ENCODE measurements around the gene CEACAM18.
A peak's percentile ranks its signal among the peaks of the same experiment; 100 is the strongest.
"Not testable (repeated sequence)": the region's sequence is repeated elsewhere in the genome, so short reads cannot be mapped to it uniquely, and the experiment has no call there.

CEACAM18 gene

DNA sequence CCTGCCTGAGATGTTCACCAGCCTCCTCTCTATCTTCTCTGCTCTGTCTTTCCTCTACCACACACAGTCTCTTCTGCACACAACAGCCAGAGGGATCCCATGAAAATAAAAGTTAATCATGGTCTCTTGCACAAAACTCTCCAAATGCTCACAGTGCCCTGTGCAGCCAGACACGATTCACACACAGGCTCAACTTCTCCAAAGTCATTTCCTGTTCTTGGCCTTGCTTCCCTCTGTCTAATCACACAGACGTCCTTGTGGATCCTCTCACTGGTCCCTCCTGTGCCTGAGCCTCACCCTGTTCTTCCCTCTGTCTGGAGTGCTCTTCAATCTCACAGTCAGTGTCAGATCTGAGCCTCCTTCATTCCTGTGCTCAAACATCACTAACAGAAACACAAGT is 15.4 kb downstream of the CEACAM18 start:
- no peak for DNase-seq (ENCODE audit: low spot score)

DNA sequence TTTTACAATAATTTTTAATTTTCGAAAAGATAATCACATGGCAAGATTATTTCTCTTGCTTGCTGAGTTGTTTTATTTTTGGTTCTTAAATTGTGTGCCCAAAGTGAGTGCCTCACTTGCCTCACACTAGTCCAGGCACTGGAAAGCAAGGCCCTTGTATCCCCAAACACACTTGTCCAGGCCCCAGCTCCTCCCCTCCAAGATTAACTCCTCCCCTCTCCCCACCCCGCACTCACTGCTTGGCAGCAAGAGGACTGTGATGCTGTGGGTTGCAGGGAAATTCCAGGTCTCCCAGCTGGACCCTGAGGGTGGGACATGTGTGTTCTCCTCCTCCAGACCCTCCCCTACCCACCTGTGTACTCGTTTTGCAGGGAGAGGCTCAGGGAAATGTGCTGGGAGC is 19.3 kb downstream of the CEACAM18 start:
- no peak for DNase-seq (ENCODE audit: low spot score)

DNA sequence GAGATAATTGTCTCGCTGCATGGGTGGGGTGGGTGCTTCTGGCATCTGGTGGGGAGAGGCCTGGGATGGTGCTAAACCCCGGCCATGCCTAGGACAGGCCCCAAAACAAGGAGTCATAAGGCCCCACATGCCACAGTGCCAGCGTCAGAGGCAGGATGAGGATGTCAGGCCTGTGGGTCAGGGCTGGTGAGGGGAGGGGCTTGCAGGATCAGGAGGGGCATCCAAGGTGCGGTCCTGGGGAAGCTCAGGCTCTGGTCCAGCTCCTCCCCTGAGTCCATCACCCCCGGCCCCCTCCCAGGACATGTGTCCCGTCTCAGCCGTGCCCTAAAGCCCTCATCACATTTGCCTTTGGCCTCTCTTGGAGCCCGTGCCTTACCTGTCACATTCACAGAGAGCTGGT is 22.6 kb downstream of the CEACAM18 start:
- not testable (repeated sequence) for DNase-seq (ENCODE audit: low spot score)

DNA sequence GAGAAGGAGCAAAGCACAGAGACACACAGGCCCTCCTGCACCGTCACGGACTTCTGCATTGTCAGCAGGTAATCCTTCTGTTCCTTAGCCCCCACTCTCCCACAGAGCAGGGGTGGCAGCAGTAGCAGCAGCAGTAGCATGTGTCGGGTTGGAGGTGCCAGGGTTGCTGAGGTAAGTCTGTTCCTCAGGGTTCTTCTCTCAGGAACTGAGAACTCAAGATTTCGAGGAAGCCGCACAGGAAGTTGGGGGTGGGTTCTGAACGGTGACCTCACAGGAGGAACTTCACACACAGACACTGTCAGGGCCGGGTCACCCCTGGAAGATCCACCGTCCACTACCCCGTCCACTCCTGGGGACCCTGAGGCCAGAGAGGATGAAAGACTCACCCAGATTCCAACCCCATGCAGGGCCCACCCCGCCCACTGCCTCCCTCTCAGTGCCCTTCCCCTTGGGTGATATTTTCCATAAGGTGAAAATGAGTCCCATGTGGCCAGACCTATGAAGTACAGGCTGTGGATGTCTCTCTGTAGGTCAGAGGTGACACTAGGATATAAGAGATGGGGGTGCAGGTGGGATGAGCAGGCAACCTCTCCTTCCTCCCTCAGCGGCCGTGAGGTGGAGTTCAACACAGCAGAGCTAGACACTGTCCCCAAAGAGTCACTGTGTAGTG is 23.4 kb downstream of the CEACAM18 start, which contains the start of gene SIGLEC12:
Gene SIGLEC12 (minus strand): TSS at position 207 of the 670 bp plus-strand sequence. CDS start 67 bp downstream, at position 140.
- DNase-seq (ENCODE audit: low spot score) = no peak

DNA sequence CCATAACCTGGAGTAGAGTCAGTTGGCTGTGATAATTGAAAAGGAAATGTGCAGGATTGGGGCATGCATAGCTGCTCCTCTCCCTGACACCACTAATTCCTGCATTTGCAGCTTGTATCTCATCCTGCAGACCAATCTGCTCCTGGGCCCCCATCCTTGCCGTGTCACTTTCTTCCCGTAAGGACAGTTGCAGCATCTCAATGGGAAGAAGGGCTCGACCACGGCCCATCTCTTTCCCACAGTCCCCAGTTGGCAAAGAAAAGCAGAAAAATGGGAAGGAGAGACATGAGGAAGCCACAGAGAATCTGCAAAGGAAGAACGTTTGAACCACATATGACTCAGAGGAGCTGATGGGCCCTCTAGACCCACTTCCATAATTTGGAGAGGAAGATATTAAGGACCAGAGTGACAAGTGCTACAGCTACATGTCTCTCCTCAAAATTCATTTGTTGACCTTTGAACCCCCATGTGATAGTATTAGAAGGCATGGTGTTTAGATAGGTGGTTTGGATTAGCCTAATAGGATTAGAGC is 25.0 kb downstream of the CEACAM18 start:
- no peak for DNase-seq (ENCODE audit: low spot score)

DNA sequence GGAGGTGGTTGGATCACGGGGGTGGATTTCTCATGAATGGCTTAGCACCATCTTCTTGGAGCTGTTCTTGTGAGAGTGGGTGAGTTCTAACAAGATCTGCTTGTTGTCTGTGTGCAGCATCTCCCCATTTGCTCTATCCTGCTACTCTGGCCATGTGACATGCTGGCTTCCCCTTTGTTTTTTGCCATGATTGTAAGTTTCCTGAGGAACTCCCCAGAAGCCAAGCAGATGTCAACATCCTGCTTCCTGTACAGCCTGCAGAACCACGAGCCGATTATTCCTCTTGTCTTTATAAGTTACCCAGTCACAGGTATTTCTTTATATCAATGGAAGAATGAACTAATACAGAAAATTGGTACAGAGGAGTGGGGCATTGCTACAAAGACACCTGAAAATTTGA is 25.6 kb downstream of the CEACAM18 start:
- DNase-seq (ENCODE audit: low spot score) = no peak

DNA sequence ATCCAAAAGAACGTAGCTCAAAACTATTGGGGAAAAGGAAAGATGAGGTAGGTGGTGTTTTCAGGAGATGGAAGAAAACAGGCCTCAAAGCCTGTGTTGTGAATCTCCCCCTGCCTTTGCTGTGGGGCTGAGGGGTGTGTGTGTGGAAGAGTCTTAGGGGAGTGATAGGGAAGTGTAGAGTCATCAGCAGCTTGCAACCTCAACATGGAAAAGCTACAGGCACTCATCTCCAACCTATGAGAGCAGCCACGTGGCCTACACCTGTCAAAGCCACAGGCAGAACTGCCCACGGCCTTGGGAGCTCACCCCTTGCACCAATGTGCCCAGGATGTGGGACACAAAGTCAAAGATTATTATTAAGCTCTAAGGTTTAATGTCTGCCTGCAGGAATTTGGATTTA is 27.6 kb downstream of the CEACAM18 start:
- no peak for DNase-seq (ENCODE audit: low spot score)

DNA sequence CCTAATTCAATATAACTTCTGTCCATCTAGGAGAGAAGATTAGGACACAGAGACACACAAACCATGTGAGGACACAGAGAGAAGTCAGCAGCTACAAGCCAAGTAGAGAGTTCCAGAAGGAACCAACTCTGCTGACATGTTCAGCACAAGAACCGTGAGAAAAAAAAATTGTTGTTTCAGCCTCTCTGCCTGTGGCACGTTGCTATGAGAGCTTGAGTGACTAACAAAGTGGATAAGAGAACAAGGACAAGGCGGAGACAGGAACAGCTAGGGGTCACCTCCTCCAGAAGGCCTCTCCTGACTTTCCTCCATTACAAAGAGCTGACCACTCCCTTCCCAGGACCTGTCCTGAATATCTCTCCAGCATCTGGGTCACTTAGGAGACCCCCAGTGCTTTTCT is 28.9 kb downstream of the CEACAM18 start:
- no peak for DNase-seq (ENCODE audit: low spot score)

DNA sequence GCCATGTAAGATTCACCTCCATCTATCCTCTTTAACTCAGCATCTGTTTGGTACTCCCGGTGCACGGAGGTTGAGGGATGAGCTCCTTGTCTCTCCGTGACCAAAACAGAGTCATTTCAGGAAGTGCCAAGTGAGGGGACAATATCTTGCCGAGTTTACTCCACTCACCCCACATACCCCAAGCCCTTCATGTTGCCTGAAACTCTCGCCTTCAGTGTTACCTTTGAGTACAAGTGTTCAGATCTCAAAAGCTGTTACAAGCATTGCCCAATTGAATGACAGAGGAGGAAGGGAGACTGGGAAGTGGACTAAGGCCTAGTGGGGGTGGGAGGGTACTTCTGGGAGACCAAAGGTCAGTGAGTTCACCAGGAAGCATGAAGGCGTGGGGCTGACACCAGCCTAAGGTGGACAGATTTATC is 29.3 kb downstream of the CEACAM18 start:
- no peak for DNase-seq (ENCODE audit: low spot score)

DNA sequence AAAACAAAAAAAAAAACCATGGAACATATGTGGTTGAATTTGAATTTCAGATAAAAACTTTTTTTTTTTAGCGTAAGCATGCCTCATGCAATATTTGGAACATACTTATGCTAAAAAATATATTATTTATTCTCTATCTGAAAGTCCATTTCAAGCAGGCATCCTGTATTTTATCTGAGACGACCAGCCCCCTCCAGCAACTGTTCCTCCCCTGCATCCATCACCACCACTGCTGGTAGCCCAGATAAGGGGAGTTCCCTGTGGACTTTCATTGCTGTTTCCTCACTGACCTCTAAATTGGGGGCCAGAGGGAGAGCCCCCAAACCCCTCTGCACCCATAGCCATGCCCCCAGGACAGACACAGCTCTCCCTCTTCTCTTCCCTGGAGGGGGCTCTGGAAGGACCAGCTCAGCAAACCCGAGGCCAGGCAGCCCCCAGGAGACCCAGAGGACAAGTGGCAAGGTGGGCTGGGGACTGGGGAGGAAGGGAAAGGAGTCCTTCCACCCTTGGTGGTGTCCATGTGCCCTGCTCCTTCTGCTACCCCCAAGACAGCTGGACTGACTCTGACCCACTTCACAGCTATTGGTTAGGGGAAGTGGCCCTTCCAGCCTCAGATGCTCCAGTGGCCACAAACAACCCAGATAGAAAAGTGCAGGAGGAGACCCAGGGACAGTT is 29.9 kb downstream of the CEACAM18 start:
- DNase-seq (ENCODE audit: low spot score) = no peak

DNA sequence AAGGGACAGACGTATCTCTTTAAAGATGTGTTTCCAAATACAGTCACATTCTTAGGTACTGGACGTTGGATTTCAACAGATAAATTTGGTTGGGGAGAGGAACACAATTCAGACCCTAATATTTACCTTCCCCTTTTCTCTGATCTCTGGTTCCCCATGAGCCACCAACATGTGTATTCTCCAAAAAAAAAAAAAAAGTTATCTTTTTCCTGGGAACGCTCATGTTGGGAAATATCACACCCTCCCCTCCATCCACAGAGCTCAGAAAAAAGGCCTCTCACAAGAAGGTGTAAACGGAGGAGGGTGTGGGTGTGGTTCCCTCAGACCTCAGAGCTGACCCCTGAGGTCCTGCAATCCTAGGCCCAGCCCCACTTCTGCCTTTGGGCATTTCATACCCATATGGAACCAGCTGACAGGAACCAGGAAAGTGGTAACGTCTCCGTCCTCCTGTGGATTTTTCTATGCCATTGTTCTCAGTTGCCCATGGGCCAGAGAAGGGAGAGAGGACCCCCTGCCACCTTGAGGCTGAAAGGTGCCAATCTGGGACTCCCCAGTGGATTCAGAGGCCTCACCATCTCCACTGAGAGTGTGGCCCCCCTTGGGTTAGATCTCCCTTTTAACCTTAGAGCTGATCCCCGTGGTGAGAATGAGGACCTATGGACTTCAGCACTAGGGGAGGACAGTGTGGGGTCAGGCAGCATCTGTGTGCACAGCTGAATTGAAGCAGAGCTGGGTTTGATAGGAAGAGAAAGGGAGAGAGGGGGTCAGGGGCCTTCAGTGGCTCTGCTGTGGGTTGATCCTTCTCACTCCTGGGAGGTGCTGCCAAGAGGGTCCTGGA is 31.7 kb downstream of the CEACAM18 start:
- DNase-seq (ENCODE audit: low spot score) = no peak

DNA sequence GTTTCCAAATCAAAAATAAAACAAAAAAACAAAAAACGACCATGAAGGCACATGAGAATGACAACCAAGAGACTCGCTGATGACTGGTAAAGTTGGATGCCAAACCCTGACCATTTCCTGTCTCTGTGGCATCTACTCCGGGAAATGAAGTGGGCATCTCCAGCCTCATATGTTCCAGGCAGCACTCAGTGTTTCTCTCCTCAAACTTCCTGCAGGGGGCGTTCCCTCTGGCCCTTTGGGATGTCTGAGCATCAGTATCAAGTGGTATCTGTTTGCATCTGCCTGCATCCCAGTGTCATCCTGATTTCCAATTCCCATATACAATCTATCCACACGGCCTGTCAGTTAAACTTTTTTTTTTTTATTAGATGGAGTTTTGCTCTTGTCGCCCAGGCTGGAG is 33.0 kb downstream of the CEACAM18 start:
- DNase-seq (ENCODE audit: low spot score) = peak; percentile 20

DNA sequence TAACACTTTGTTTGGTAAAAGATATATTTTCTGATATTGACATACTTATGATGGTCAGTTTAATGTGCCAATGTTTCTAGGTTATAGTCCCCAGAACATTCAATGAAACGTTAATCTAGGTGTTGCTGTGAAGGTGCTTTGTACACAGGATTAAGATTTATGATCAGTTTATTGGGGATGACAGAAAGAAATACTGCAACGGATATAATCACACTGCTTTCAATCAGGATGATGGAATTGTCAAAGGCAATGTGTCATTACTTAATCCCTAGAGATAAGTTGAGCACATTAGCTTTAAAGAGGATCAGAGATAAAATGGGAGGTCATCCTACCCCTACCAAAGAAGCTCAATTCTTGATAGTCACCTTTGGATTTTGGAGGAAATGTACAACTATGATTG is 35.6 kb downstream of the CEACAM18 start:
- no peak for DNase-seq (ENCODE audit: low spot score)

DNA sequence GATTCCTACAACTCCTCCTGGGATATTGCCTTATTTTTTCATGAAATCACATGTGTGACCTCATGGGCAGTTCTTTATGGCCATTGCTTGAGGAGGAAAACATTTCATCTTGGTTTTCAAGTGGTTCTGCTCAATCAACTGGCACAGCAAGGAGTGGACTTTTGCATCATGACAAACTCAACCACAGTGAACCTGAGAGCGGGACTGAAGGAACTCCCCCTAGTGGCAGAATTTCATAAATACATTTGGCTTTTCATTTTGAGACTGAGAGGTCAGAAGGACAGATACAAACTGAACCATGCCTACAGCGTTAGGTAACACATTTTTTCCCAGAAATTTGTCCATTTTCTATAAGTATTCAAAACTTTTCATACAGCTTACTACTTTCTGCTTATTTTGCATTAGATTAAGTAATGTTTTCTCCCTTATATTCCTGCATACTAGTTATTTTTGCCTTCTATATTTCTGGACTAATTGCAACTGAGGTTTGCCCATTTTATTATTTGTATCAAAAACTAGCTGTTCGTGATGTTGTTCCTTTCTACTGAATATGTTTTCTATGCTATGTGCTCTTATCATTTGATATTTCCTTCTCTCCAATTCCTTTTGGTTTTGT is 36.6 kb downstream of the CEACAM18 start:
- DNase-seq (ENCODE audit: low spot score) = peak; percentile 71

DNA sequence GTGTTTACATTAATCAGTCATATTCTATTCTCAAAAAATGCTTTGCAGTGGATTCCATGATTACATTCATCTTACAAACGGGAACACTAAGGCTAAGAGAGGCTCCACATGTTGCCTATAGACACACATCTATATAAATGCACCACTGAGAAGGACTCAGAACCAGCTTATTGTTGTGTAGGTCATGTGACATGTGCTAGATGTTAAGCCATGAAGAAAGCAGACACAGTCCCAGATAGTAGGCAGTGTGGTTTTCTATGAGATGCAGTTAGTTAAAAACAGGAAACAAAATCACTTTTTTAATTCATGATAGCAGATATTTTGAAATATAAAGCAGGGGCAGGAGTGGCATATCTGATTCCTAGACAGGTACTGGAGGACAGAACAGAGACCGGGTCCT is 42.4 kb downstream of the CEACAM18 start:
- no peak for DNase-seq (ENCODE audit: low spot score)

DNA sequence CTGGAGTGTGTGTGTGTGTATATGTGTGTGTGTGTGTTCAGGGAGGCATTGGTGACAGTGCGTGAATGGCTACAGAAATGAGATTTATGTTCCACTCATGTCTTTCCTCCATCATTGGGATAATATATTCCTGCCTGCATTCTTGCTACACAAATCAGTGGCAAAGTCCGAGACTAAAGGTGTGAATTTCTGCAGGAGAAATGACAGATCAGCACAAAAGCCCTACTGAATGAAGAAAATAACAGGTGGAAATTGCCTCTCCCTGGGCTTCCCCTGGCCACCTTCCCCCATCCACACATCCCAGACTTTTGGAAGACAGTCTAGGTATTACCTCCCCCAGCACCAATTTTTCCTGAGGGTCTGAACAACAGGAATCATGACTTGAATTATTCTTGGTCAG is 43.0 kb downstream of the CEACAM18 start:
- DNase-seq (ENCODE audit: low spot score) = no peak

DNA sequence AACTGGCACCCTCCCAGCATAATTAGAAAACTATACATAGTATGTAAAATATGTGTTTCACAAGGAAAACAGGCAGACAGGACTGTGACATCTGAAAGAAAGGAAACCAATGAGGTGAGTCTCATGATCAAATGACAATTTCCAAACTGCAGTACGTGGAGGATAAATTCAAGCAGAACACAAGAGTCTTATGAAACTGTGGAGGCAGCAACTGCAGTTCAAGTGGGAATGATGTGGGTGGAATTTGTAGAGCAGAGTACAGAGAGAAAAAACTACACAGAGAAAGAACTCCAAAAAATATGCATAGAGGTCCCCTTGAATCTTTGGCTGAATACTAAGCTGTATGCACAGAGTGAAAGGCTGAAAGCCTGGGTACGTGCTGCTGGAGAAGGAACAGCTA is 43.4 kb downstream of the CEACAM18 start:
- DNase-seq (ENCODE audit: low spot score) = no peak

DNA sequence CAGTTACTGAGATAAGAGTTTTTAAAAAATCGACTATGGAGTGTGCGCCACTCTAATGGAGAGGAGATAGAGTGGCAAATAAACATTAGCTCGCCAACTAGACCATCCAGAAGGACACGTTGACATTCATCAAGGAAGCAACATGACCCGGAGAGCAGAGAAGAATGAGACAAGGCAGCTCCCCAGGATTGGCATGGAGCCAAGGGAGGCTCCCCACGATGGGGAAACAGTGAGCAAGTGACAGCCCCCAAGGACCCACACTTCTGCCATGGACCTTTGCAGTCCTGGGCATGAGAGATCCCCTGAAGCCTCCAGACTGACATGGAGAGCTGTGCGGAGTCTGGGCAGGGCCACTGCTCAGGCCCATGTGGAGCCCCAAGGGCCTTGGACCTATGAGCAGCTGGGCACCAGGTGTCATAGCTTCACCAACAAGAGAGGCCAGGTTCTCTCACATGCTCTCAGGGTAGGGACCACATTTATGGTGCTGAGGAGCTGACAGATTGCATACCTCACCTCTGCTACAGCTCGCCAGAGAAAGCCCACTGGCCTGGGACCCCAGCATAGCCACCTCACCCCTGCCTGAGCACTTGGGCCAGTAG is 46.4 kb downstream of the CEACAM18 start:
- DNase-seq (ENCODE audit: low spot score) = no peak

DNA sequence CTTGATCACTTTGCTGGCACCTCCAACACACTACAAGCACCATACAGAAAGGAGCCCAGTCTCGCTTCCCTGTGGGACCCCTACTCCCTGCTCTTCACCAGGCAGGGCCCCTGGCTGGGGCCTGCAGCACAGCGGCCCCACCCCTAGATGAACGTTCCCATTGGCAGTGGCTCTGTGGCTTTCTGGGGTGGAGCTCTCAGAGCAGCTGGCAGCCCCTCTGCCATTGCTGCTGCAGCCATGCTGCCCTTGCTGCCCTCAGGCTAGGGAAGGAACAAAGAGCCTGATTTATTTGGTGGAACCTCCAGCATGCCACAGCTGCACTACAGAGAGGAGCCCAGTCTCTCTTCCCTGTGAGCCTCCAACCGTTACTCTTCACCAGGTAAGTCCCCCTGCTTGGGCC is 47.3 kb downstream of the CEACAM18 start:
- no peak for DNase-seq (ENCODE audit: low spot score)

DNA sequence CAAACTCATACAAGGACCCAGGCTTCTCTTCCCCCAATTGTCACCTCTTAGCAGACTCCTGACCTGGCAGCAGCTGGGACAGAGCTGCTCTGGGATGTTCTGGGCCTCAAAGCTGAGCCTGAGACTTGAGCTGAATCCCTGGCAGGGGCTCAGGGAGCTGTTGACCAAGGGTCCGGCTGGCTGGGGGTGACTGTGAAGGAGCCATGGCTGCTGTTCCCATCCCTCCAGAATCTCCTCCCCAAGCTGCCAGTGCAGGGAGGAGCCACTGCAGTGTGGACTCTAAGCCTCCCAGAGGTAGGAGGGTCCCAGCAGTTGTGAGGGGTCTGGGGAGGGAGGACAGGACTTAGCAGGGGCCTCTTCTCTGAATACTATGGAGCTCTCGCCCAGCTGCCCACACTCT is 51.0 kb downstream of the CEACAM18 start:
- DNase-seq (ENCODE audit: low spot score) = no peak

DNA sequence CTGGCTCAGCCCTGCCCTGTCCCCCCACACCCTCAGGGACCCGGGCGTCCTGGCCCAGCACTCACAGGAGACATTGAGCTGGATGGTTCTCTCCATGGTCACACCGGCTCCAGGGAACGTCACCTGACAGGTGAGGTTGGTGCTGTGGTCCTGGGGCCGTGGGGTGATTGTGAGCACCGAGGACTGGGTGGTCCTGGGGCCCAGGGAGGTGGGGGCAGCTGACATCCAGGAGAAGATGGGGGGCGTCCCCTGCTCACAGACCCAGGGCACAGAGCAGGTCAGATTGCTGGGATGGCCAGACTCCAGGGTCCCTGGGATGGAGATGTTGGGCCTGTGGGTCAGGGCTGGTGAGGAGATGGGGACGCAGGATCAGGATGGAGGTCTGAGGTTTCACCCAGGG is 52.3 kb downstream of the CEACAM18 start:
- DNase-seq (ENCODE audit: low spot score) = no peak
